Measurements from ENCODE around the gene RGL2. TPM values are rescaled to one million over a fixed set of nuclear protein-coding genes. Genes with fewer than 3 reads are reported as not detected.
"Not testable (repeated sequence)": the region's sequence is repeated elsewhere in the genome, so short reads cannot be mapped to it uniquely, and the experiment has no call there.

The RGL2 gene
- total RNA-seq (59.2 TPM), polyA plus RNA-seq (1 to 10 TPM; 7.2 to 9.4 (median 8.1) TPM)

DNA sequence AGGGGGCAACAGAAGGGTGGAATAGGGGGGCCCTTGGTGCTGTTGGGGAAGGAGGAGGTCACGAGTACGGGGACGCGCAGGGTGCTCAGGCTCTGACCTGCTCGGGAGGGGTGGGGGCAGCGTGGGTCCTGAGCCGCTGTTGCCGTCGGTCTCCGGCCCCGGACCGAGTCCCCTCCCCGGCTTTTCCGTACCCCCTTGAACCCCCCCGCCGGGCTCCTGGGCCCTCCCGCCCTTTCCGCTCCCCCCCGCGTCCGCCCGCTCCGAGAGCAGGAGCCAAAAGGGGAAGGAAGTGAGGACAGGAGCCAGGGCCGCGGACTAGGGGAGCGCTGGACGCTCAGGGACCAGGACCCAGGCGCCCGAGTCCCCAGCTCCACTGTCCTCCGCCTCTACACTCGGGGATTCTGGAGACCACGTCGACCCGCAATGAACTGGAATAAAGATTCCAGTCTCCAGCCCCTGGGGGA lies at the start of gene RGL2:
RGL2 (minus strand) TSS at position 170 of the 464 bp plus-strand sequence. CDS start 332 bp downstream, outside the sequence.
- Mint-ChIP-seq H3K27ac (peak within 1 kb of the TSS; percentile 98 to 100 (median 100)), H3K4me3 (peak within 1 kb of the TSS; percentile 99 to 100 (median 100)), H3K27me3 (peaks cover 10% of the 10 kb centered on the region), H3K36me3 (peaks cover 14% of the 10 kb centered on the region), H3K4me1 (peaks cover 0 to 52% (median 26%) of the 10 kb centered on the region in 4 donors), H3K9me3 (peaks cover 0 to 3% (median 0%) of the 10 kb centered on the region in 7 donors)
- Histone ChIP-seq H3K4me1 (ENCODE audit: control insufficient read depth, insufficient read depth, low read length, poor library complexity, severe bottlenecking) (peaks cover 27% of the 10 kb centered on the region), H3K9me3 (ENCODE audit: control insufficient read depth in 2 of 2, low read length in 2 of 2) (no peaks in the 10 kb centered on the region), H3K27me3 (ENCODE audit: control insufficient read depth, insufficient read depth, low read length) (no peaks in the 10 kb centered on the region), H3K4me3 (ENCODE audit: low read depth, low read length) (peak within 1 kb of the TSS; percentile 90), H3K36me3 (ENCODE audit: control insufficient read depth, insufficient read depth, low read length) (peaks cover 30% of the 10 kb centered on the region), H3K27ac (ENCODE audit: insufficient read depth, low read length, poor library complexity, severe bottlenecking) (peak within 1 kb of the TSS; percentile 92)
- DNase-seq (peak in 2 of 3 donors; percentile 54 to 78), ATAC-seq (ENCODE audit: low read depth in 2 of 2) (peak; percentile 34 to 45)

- Mint-ChIP-seq H3K4me1 (peaks cover 12 to 41% (median 18%) of the 10 kb centered on the region in 4 donors), H3K4me3 (peak overlapping the region in 1 of 4 donors; percentile 63), H3K36me3 (no peaks in the 10 kb centered on the region), H3K9me3 (no peaks in the 10 kb centered on the region), H3K27me3 (peaks cover 8% of the 10 kb centered on the region), H3K27ac (no peak overlapping the region)
- Histone ChIP-seq H3K27ac (ENCODE audit: insufficient read depth, low read length, poor library complexity, severe bottlenecking) (no peak overlapping the region), H3K4me1 (ENCODE audit: control insufficient read depth, insufficient read depth, low read length, poor library complexity, severe bottlenecking) (peaks cover 31% of the 10 kb centered on the region), H3K36me3 (ENCODE audit: control insufficient read depth, insufficient read depth, low read length) (no peaks in the 10 kb centered on the region), H3K9me3 (ENCODE audit: control insufficient read depth in 2 of 2, low read length in 2 of 2) (no peaks in the 10 kb centered on the region), H3K4me3 (ENCODE audit: low read depth, low read length) (no peak overlapping the region), H3K27me3 (ENCODE audit: control insufficient read depth, insufficient read depth, low read length) (no peaks in the 10 kb centered on the region)
- DNase-seq (no peak), ATAC-seq (ENCODE audit: low read depth in 2 of 2) (no peak)
Observed at GRCh38 chr6:33347816-33348215, 49.1 kb upstream of the RGL2 start.

DNA sequence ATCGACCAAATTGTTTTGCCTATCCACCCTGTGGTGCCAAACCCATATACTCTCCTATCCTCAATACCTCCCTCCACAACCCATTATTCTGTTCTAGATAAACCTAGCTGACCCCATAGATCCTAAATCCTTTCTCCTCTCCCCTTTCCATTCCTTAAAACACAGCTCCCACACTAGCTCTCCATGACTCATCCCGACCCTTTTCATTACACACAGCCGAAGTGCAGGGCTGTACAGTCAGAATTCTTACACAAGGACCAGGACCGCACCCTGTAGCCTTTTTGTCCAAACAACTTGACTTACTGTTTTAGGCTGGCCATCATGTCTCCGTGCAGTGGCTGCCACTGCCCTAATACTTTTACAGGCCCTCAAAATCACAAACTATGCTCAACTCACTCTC lies 48.2 kb upstream of the RGL2 start:
- not testable (repeated sequence) for H3K27me3 Mint-ChIP-seq; DNase-seq; H3K27ac ChIP-seq (ENCODE audit: insufficient read depth, low read length, poor library complexity, severe bottlenecking); H3K27me3 ChIP-seq (ENCODE audit: control insufficient read depth, insufficient read depth, low read length); H3K4me3 ChIP-seq (ENCODE audit: low read depth, low read length); H3K36me3 Mint-ChIP-seq; ATAC-seq (ENCODE audit: low read depth in 2 of 2); H3K9me3 ChIP-seq (ENCODE audit: control insufficient read depth in 2 of 2, low read length in 2 of 2); H3K9me3 Mint-ChIP-seq; H3K36me3 ChIP-seq (ENCODE audit: control insufficient read depth, insufficient read depth, low read length)
- H3K4me1 ChIP-seq (ENCODE audit: control insufficient read depth, insufficient read depth, low read length, poor library complexity, severe bottlenecking): peaks cover 37% of the 10 kb centered on the region
- Mint-ChIP-seq H3K27ac (peak overlapping the region in 2 of 3 donors; percentile 75 to 89), H3K4me3 (peak overlapping the region in 2 of 4 donors; percentile 4 to 63), H3K4me1 (peaks cover 12 to 43% (median 19%) of the 10 kb centered on the region in 4 donors)

DNA sequence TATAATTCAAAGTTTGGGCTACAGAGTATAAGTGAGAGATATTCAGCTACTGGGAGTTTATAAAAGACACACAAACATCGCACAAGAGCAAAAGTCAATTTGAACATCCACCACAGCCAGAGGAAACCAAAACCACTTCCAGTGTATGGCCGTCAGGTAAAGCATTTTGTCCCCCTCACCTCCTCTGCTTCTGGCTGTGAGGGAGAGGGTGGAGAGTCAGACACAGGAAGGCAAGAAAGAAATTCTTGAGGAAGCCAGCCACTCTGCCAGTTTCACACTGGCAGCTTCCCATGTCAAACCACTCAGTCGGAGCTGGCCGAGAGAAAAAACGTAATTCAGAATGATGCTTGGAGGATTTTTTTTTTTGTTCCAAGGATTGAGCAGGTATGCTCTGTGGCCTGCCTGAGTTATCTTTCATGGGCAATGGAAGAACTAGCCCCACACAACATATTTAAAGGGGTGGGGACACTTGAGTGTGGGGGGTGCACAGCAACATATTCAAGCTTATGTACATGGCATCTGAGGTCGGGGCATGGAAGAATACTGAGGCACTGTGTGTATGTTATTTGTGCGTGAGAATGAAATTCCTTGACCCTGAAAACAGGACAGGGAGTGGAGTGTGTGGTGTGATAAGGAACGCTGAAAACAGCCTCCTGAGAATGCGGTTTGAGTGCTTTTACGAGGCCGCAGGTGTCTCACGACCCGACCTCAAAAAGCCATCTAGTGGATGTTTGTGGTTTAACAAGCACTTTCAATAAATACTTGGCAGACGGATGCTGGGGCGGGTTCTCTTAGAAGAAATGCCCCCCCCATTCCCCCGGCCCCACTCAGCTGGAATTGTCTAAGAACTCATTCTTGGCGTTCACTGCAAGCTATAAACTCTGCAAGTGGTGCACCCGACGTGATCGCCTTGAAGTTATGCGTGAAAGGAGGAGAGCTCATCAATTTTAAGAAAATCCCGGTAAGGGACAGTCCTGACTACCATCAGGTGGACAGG lies 46.3 kb upstream of the RGL2 start:
- Mint-ChIP-seq H3K27ac (peak overlapping the region; percentile 90 to 98 (median 98)), H3K27me3 (peaks cover 5% of the 10 kb centered on the region), H3K9me3 (no peaks in the 10 kb centered on the region), H3K4me3 (peak overlapping the region; percentile 83 to 97 (median 89)), H3K4me1 (peaks cover 12 to 50% (median 19%) of the 10 kb centered on the region in 4 donors), H3K36me3 (no peaks in the 10 kb centered on the region)
- peak; percentile 58 to 60 for ATAC-seq (ENCODE audit: low read depth in 2 of 2)
- H3K4me1 ChIP-seq (ENCODE audit: control insufficient read depth, insufficient read depth, low read length, poor library complexity, severe bottlenecking): peaks cover 37% of the 10 kb centered on the region
- H3K27ac ChIP-seq (ENCODE audit: insufficient read depth, low read length, poor library complexity, severe bottlenecking): peak overlapping the region; percentile 89
- DNase-seq: peak; percentile 62 to 94 (median 85)
- no peaks in the 10 kb centered on the region for H3K36me3 ChIP-seq (ENCODE audit: control insufficient read depth, insufficient read depth, low read length)
- H3K4me3 ChIP-seq (ENCODE audit: low read depth, low read length): peak overlapping the region; percentile 72
- no peaks in the 10 kb centered on the region for H3K27me3 ChIP-seq (ENCODE audit: control insufficient read depth, insufficient read depth, low read length)
- no peaks in the 10 kb centered on the region for H3K9me3 ChIP-seq (ENCODE audit: control insufficient read depth in 2 of 2, low read length in 2 of 2)

GRCh38 chr6:33343953-33344611 lies 45.3 kb upstream of the RGL2 start:
- no peaks in the 10 kb centered on the region for H3K27me3 ChIP-seq (ENCODE audit: control insufficient read depth, insufficient read depth, low read length)
- H3K27ac Mint-ChIP-seq: peak overlapping the region; percentile 98 to 99 (median 98)
- H3K4me3 ChIP-seq (ENCODE audit: low read depth, low read length): peak overlapping the region; percentile 72
- no peaks in the 10 kb centered on the region for H3K9me3 Mint-ChIP-seq
- H3K4me1 ChIP-seq (ENCODE audit: control insufficient read depth, insufficient read depth, low read length, poor library complexity, severe bottlenecking): peaks cover 37% of the 10 kb centered on the region
- H3K27me3 Mint-ChIP-seq: peaks cover 5% of the 10 kb centered on the region
- H3K4me1 Mint-ChIP-seq: peaks cover 9 to 52% (median 18%) of the 10 kb centered on the region in 4 donors
- ATAC-seq (ENCODE audit: low read depth in 2 of 2) (peak; percentile 81 to 82), DNase-seq (peak; percentile 72 to 93 (median 89))
- H3K9me3 ChIP-seq (ENCODE audit: control insufficient read depth in 2 of 2, low read length in 2 of 2): no peaks in the 10 kb centered on the region
- H3K27ac ChIP-seq (ENCODE audit: insufficient read depth, low read length, poor library complexity, severe bottlenecking): peak overlapping the region; percentile 89
- peak overlapping the region; percentile 83 to 88 (median 88) for H3K4me3 Mint-ChIP-seq
- H3K36me3 Mint-ChIP-seq: no peaks in the 10 kb centered on the region
- H3K36me3 ChIP-seq (ENCODE audit: control insufficient read depth, insufficient read depth, low read length): no peaks in the 10 kb centered on the region

DNA sequence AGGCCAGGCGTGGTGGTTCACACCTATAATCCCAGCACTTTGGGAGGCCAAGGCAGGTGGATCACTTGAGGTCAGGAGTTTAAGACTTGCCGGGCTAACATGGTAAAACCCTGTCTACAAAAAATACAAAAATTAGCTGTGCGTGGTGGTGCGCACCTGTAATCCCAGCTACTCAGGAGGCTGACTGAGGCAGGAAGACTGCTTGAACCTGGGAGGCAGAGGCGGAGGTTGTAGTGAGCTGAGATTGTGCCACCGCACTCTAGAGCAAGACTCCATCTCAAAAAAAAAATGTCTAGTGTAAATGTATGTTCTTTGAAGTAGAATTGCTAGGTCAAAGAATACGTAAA lies 44.8 kb upstream of the RGL2 start:
- H3K9me3 ChIP-seq (ENCODE audit: control insufficient read depth in 2 of 2, low read length in 2 of 2); H3K9me3 Mint-ChIP-seq; H3K27me3 ChIP-seq (ENCODE audit: control insufficient read depth, insufficient read depth, low read length); ATAC-seq (ENCODE audit: low read depth in 2 of 2); DNase-seq; H3K36me3 Mint-ChIP-seq; H3K36me3 ChIP-seq (ENCODE audit: control insufficient read depth, insufficient read depth, low read length); H3K27me3 Mint-ChIP-seq: not testable (repeated sequence)
- peak overlapping the region; percentile 89 for H3K27ac ChIP-seq (ENCODE audit: insufficient read depth, low read length, poor library complexity, severe bottlenecking)
- Mint-ChIP-seq H3K4me3 (peak overlapping the region; percentile 83 to 88 (median 88)), H3K4me1 (peaks cover 4 to 51% (median 18%) of the 10 kb centered on the region in 4 donors), H3K27ac (peak overlapping the region; percentile 98 to 99 (median 98))
- peak overlapping the region; percentile 72 for H3K4me3 ChIP-seq (ENCODE audit: low read depth, low read length)
- peaks cover 37% of the 10 kb centered on the region for H3K4me1 ChIP-seq (ENCODE audit: control insufficient read depth, insufficient read depth, low read length, poor library complexity, severe bottlenecking)

GRCh38 chr6:33339193-33339592 lies 40.5 kb upstream of the RGL2 start:
- Histone ChIP-seq H3K4me3 (ENCODE audit: low read depth, low read length) (no peak overlapping the region), H3K4me1 (ENCODE audit: control insufficient read depth, insufficient read depth, low read length, poor library complexity, severe bottlenecking) (peaks cover 20% of the 10 kb centered on the region), H3K27ac (ENCODE audit: insufficient read depth, low read length, poor library complexity, severe bottlenecking) (no peak overlapping the region), H3K36me3 (ENCODE audit: control insufficient read depth, insufficient read depth, low read length) (no peaks in the 10 kb centered on the region), H3K27me3 (ENCODE audit: control insufficient read depth, insufficient read depth, low read length) (no peaks in the 10 kb centered on the region), H3K9me3 (ENCODE audit: control insufficient read depth in 2 of 2, low read length in 2 of 2) (no peaks in the 10 kb centered on the region)
- peak overlapping the region in 1 of 3 donors; percentile 71 for H3K27ac Mint-ChIP-seq
- H3K36me3 Mint-ChIP-seq: no peaks in the 10 kb centered on the region
- DNase-seq: no peak
- H3K4me3 Mint-ChIP-seq: no peak overlapping the region
- no peaks in the 10 kb centered on the region for H3K9me3 Mint-ChIP-seq
- peaks cover 0 to 27% (median 7%) of the 10 kb centered on the region in 4 donors for H3K4me1 Mint-ChIP-seq
- H3K27me3 Mint-ChIP-seq: no peaks in the 10 kb centered on the region
- ATAC-seq (ENCODE audit: low read depth in 2 of 2): no peak
